Hepatocyte (in vitro differentiated cells): ENCODE results near the gene ZBED3.

Experiments
- CTCF ChIP-seq: fragments of 200-600 bp; sonication (generic); IDR thresholded peaks from 2 replicates; pipeline ENCODE4 v1.5.1; 2016; ENCODE audit warnings: antibody characterized with exemption, mild to moderate bottlenecking; ENCODE audit not compliant: poor library complexity
- EZH2phosphoT487 ChIP-seq: fragments of 200-600 bp; sonication (generic); IDR thresholded peaks from one replicate; pipeline ENCODE4 v1.6.1; 2018; ENCODE audit warnings: antibody characterized with exemption, mild to moderate bottlenecking, low read depth, moderate library complexity; ENCODE audit not compliant: unreplicated experiment, severe bottlenecking

GRCh38 chr5:77032635-77033034, 54.5 kb downstream of the ZBED3 start:
- TF ChIP-seq CTCF, result no peak
- no peak for TF ChIP-seq EZH2phosphoT487
